ENCODE measurements around the gene MRPS15.
A peak's percentile ranks its signal among the peaks of the same experiment; 100 is the strongest.

The MRPS15 gene

GRCh38 chr1:36463803-36464604, at the start of gene MRPS15 (continued):
- TF ChIP-seq ZNF677 (tag by site-specific recombination; IDR thresholded peaks at IDR 0.05), result no peak
- peak; percentile 96 for TF ChIP-seq ZNF629 (tag by site-specific recombination; IDR thresholded peaks at IDR 0.05)
- TF ChIP-seq ZNF768 (tag by site-specific recombination; IDR thresholded peaks at IDR 0.05), result no peak
- TF ChIP-seq ZNF510 (tag by site-specific recombination; IDR thresholded peaks at IDR 0.05; ENCODE audit: insufficient replicate concordance), result no peak
- TF ChIP-seq ZNF18 (tag by site-specific recombination; IDR thresholded peaks at IDR 0.05), result no peak
- no peak; the same call in 1 of the 2 replicates for TF ChIP-seq ZNF792 (tag by site-specific recombination; IDR thresholded peaks at IDR 0.05)
- 0 out of 2 replicates have a peak, but pooled peaks have one; percentile 9 for TF ChIP-seq ZNF398 (tag by site-specific recombination; IDR thresholded peaks at IDR 0.05)
- TF ChIP-seq ZNF600 (tag by site-specific recombination; IDR thresholded peaks at IDR 0.05), result no peak
- TF ChIP-seq ZSCAN4 (tag by site-specific recombination; IDR thresholded peaks at IDR 0.05), result peak; percentile 42; the same call in 1 of the 2 replicates
- peak; percentile 83 for TF ChIP-seq ZNF24 (tag by site-specific recombination; IDR thresholded peaks at IDR 0.05)
- TF ChIP-seq ZNF747 (tag by site-specific recombination; IDR thresholded peaks at IDR 0.05), result no peak
- TF ChIP-seq ZNF280D (tag by site-specific recombination; IDR thresholded peaks at IDR 0.05), result peak; percentile 72; the same call in 1 of the 2 replicates
- 0 out of 2 replicates have a peak, but pooled peaks have one; percentile 17 for TF ChIP-seq ZNF449 (tag by site-specific recombination; IDR thresholded peaks at IDR 0.05)
- no peak for TF ChIP-seq ELK4 (IDR thresholded peaks at IDR 0.05; ENCODE audit: borderline replicate concordance, low read depth, low read length)
- no peak for TF ChIP-seq PRDM2 (tag by site-specific recombination; IDR thresholded peaks at IDR 0.05; ENCODE audit: borderline replicate concordance)
- no peak for TF ChIP-seq ZFP41 (tag by site-specific recombination; IDR thresholded peaks at IDR 0.05; ENCODE audit: borderline replicate concordance)
- peak; percentile 37 for TF ChIP-seq SP2 (tag by site-specific recombination; IDR thresholded peaks at IDR 0.05)
- peak; percentile 69 for TF ChIP-seq ZNF394 (tag by site-specific recombination; IDR thresholded peaks at IDR 0.05; ENCODE audit: borderline replicate concordance)
- peak; percentile 21 for TF ChIP-seq ZFHX2 (tag by site-specific recombination; conservative IDR thresholded peaks at IDR 0.05)
